ENCODE measurements around the gene SLC25A25.
A peak's percentile ranks its signal among the peaks of the same experiment; 100 is the strongest.
"Not testable (repeated sequence)": the region's sequence is repeated elsewhere in the genome, so short reads cannot be mapped to it uniquely, and the experiment has no call there.

The SLC25A25 gene

GRCh38 chr9:128067645-128068385, at the start of gene SLC25A25:
Gene SLC25A25, plus strand, starts transcription at chr9:128068232. Its CDS starts 88 bp downstream, at chr9:128068320.
- TF ChIP-seq, protein P1, sequence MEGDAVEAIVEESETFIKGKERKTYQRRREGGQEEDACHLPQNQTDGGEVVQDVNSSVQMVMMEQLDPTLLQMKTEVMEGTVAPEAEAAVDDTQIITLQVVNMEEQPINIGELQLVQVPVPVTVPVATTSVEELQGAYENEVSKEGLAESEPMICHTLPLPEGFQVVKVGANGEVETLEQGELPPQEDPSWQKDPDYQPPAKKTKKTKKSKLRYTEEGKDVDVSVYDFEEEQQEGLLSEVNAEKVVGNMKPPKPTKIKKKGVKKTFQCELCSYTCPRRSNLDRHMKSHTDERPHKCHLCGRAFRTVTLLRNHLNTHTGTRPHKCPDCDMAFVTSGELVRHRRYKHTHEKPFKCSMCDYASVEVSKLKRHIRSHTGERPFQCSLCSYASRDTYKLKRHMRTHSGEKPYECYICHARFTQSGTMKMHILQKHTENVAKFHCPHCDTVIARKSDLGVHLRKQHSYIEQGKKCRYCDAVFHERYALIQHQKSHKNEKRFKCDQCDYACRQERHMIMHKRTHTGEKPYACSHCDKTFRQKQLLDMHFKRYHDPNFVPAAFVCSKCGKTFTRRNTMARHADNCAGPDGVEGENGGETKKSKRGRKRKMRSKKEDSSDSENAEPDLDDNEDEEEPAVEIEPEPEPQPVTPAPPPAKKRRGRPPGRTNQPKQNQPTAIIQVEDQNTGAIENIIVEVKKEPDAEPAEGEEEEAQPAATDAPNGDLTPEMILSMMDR (IDR thresholded peaks at IDR 0.05; ENCODE audit: low read depth, low read length, missing control alignments) = no peak
- H3K4me3 ChIP-seq (replicated peaks; ENCODE audit: low read depth, low read length) = peak within 1 kb of the TSS; percentile 92
- peak; percentile 96 for DNase-seq (ENCODE audit: extremely low read depth, low read depth)

- TF ChIP-seq, protein P1 (IDR thresholded peaks at IDR 0.05; ENCODE audit: low read depth, low read length, missing control alignments) = peak; percentile 35
- no peak overlapping the region for H3K4me3 ChIP-seq (replicated peaks; ENCODE audit: low read depth, low read length)
- DNase-seq (ENCODE audit: extremely low read depth, low read depth) = no peak
These were observed 47.3 kb upstream of the SLC25A25 start for GRCh38 chr9:128020692-128021091.

DNA sequence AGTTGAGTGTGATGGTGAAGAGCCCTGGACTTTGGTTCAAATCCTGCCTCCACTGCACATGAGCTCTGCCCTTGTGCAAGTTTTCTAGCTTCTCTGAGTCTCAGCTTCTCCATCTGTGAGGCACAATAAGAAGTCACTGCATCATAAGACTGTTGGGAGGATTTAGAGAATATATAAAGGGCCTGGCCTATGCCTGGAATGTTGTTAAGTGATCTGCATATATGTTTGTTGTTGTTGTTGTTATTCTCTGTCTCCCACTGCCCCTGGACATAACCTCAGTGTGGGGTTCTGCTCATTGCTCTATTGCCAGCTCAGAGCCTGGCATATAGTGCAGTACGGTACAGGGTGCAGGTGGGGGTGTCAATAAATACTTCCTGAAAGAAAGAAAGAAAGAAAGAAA, 46.9 kb upstream of the SLC25A25 start:
- DNase-seq (ENCODE audit: extremely low read depth, low read depth) = no peak
- no peak overlapping the region for H3K4me3 ChIP-seq (replicated peaks; ENCODE audit: low read depth, low read length)
- TF ChIP-seq, protein P1 (IDR thresholded peaks at IDR 0.05; ENCODE audit: low read depth, low read length, missing control alignments) = no peak

- TF ChIP-seq, protein P1 (IDR thresholded peaks at IDR 0.05; ENCODE audit: low read depth, low read length, missing control alignments) = no peak
- DNase-seq (ENCODE audit: extremely low read depth, low read depth) = no peak
- no peak overlapping the region for H3K4me3 ChIP-seq (replicated peaks; ENCODE audit: low read depth, low read length)
These were observed 45.1 kb upstream of the SLC25A25 start for GRCh38 chr9:128022886-128023285.

DNA sequence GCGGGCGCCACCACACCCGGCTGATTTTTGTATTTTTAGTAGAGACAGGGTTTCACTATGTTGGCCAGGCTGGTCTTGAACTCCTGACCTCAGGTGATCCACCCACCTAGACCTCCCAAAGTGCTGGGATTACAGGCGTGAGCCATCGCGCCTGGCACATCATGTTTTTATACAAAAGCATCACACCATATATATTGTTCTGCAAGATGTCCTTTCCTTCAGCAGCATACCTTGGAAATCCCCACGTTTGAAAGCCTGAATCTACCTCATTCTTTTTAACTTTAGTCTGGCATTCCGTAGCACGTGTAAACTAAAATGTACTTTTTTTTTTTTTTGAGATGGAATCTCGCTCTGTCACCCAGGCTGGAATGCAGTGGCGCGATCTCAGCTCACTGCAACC, 44.4 kb upstream of the SLC25A25 start:
- H3K4me3 ChIP-seq (replicated peaks; ENCODE audit: low read depth, low read length); DNase-seq (ENCODE audit: extremely low read depth, low read depth): not testable (repeated sequence)

- no peak overlapping the region for H3K4me3 ChIP-seq (replicated peaks; ENCODE audit: low read depth, low read length)
- TF ChIP-seq, protein P1 (IDR thresholded peaks at IDR 0.05; ENCODE audit: low read depth, low read length, missing control alignments) = no peak
- no peak for DNase-seq (ENCODE audit: extremely low read depth, low read depth)
These were observed 43.2 kb upstream of the SLC25A25 start for GRCh38 chr9:128024761-128025308.

GRCh38 chr9:128025736-128026135, 42.3 kb upstream of the SLC25A25 start:
- H3K4me3 ChIP-seq (replicated peaks; ENCODE audit: low read depth, low read length) = no peak overlapping the region
- DNase-seq (ENCODE audit: extremely low read depth, low read depth) = no peak
- TF ChIP-seq, protein P1 (IDR thresholded peaks at IDR 0.05; ENCODE audit: low read depth, low read length, missing control alignments) = no peak
